B cell (primary cell): Measurements from ENCODE around the gene FFAR3. TPM values are rescaled to one million over a fixed set of nuclear protein-coding genes. Genes with fewer than 3 reads are reported as not detected.

Source experiments
- ATAC-seq: fragments of 200-7000 bp; cut with Tn5 transposase; one replicate; pipeline ENCODE4 v1.10.0; 2021; ENCODE audit warnings: low read depth, mild to moderate bottlenecking, moderate number of reproducible peaks, moderate library complexity
- CTCF ChIA-PET: fragments of 350-600 bp; sonication (Branson Sonifier 250); formaldehyde crosslinking; loops from one replicate; lab custom pipeline; 2021; ENCODE audit warnings: antibody characterized with exemption, inconsistent platforms; lab: Charles Lee
- POLR2A ChIA-PET: fragments of 350-600 bp; sonication (Branson Sonifier 250); formaldehyde crosslinking; loops from one replicate; lab custom pipeline; 2021; ENCODE audit warnings: antibody characterized with exemption; lab: Charles Lee
- DNase-seq: peaks from one replicate; pipeline ENCODE4 v3.0.0; 2013
- H2AFZ ChIP-seq: 2 replicates; pipeline ENCODE4 v1.6.1; 2012; ENCODE audit warnings: mild to moderate bottlenecking, low read depth, low read length; ENCODE audit not compliant: insufficient read depth, poor library complexity, severe bottlenecking
- H3K27ac ChIP-seq, 2 donors: 1 replicate in 1 of 2; 2 replicates in 1 of 2; pipeline ENCODE4 v1.5.1; 2012 to 2013; ENCODE audit warnings: low read length in 2 of 2, mild to moderate bottlenecking in 2 of 2, moderate library complexity in 1 of 2
- H3K27me3 ChIP-seq, 4 experiments: fragments of 200-600 bp in 1 of 4; sonication (generic) in 1 of 4; replicated peaks in 1 of 4; 1 replicate in 2 of 4; 2 replicates in 2 of 4; pipeline versions ENCODE4 v1.6.1 to v1.7.0; 2013 to 2016; ENCODE audit warnings: low read length in 3 of 4, mild to moderate bottlenecking in 2 of 4, mixed read lengths in 1 of 4, moderate library complexity in 1 of 4; ENCODE audit not compliant: insufficient read depth in 4 of 4, control insufficient read depth in 3 of 4; ENCODE audit errors: control extremely low read depth in 1 of 4
- H3K36me3 ChIP-seq, 2 experiments: replicated peaks in 1 of 2; 1 replicate in 1 of 2; 2 replicates in 1 of 2; pipeline versions ENCODE4 v1.6.1 to v1.7.1; 2013; ENCODE audit warnings: low read length in 1 of 2; ENCODE audit not compliant: insufficient read depth in 2 of 2, control insufficient read depth in 1 of 2; ENCODE audit errors: control extremely low read depth in 1 of 2, extremely low read depth in 1 of 2
- H3K4me1 ChIP-seq, 2 donors: fragments of 200-600 bp in 1 of 2; sonication (generic) in 1 of 2; 1 replicate in 1 of 2; 2 replicates in 1 of 2; pipeline versions ENCODE4 v1.5.1 to v1.6.1; 2013 to 2017; ENCODE audit warnings: low read length in 2 of 2; ENCODE audit not compliant: control insufficient read depth in 2 of 2, insufficient read depth in 2 of 2
- H3K4me2 ChIP-seq: replicated peaks from 2 replicates; pipeline ENCODE3; 2012; ENCODE audit warnings: mild to moderate bottlenecking, low read depth, low read length; ENCODE audit not compliant: poor library complexity, severe bottlenecking
- H3K4me3 ChIP-seq, 5 experiments: fragments of 200-600 bp in 1 of 5; sonication (generic) in 1 of 5; 1 replicate in 3 of 5; 2 replicates in 2 of 5; pipeline versions ENCODE4 v1.5.1 to v1.7.0; 2011 to 2016; ENCODE audit warnings: low read length in 4 of 5, mild to moderate bottlenecking in 4 of 5, low read depth in 2 of 5, control low read depth in 1 of 5, moderate library complexity in 1 of 5; ENCODE audit not compliant: insufficient read depth in 1 of 5; ENCODE audit errors: control extremely low read depth in 1 of 5, extremely low read depth in 1 of 5
- H3K79me2 ChIP-seq: fragments of 200-600 bp; sonication (generic); one replicate; pipeline ENCODE4 v1.6.0; 2016; ENCODE audit warnings: low read length; ENCODE audit not compliant: control insufficient read depth, insufficient read depth
- H3K9ac ChIP-seq: fragments of 200-600 bp; sonication (generic); 2 replicates; pipeline ENCODE4 v1.6.1; 2017; ENCODE audit warnings: mild to moderate bottlenecking, low read length, moderate library complexity
- H3K9me3 ChIP-seq, 3 donors: one replicate each; pipeline versions ENCODE4 v1.6.1 to v1.7.1; 2013; ENCODE audit warnings: low read length in 2 of 3; ENCODE audit not compliant: control insufficient read depth in 2 of 3, insufficient read depth in 1 of 3; ENCODE audit errors: control extremely low read depth in 1 of 3
- H4K20me1 ChIP-seq: 2 replicates; pipeline ENCODE4 v1.6.0; 2012; ENCODE audit warnings: mild to moderate bottlenecking, low read length; ENCODE audit not compliant: insufficient read depth, control insufficient read depth, poor library complexity, severe bottlenecking
- H3K27ac Mint-ChIP-seq: one replicate; pipeline ENCODE4 v1.8.0; 2021; ENCODE audit warnings: mixed read lengths
- H3K27me3 Mint-ChIP-seq: one replicate; pipeline ENCODE4 v1.8.0; 2021; ENCODE audit warnings: mixed read lengths
- H3K4me1 Mint-ChIP-seq: one replicate; pipeline ENCODE4 v1.8.0; 2021; ENCODE audit warnings: mixed read lengths
- H3K4me3 Mint-ChIP-seq: one replicate; pipeline ENCODE4 v1.8.0; 2021; ENCODE audit warnings: mixed read lengths
- H3K9me3 Mint-ChIP-seq: one replicate; pipeline ENCODE4 v1.8.0; 2022; ENCODE audit warnings: mixed read lengths; ENCODE audit not compliant: insufficient read depth
- EZH2 ChIP-seq: IDR thresholded peaks from 2 replicates; pipeline ENCODE4 v1.6.1; 2012; ENCODE audit warnings: borderline replicate concordance, low read depth, mild to moderate bottlenecking, moderate library complexity, low read length; ENCODE audit not compliant: insufficient read depth, poor library complexity, severe bottlenecking
- WGBS: methylation state at CpG from one replicate; pipeline ENCODE4 v1.1.5; 2013; ENCODE audit warnings: missing lambda C conversion rate; ENCODE audit not compliant: insufficient coverage; 5-methylcytosine and 5-hydroxymethylcytosine counted together
- intact Hi-C: fragments of 100-400 bp; cut with micrococcal nuclease; formaldehyde crosslinking; loops from one replicate; pipeline ENCODE4 v1.10.0; 2022
- polyA plus RNA-seq: library from polyadenylated mRNA; depleted of rRNA; stranded (reverse); fragments of >200 nt; gene quantifications from 2 replicates; pipeline ENCODE4 v1.2.3, GENCODE V29; 2012
- total RNA-seq, 2 donors: library from RNA; stranded (reverse); fragments of 120-200 nt in 1 of 2; gene quantifications; 1 replicate in 1 of 2; 2 replicates in 1 of 2; pipeline versions ENCODE4 v1.2.3 to v1.2.4, GENCODE V29; 2013 to 2022
- TF ChIP-seq, protein P1 (sequence below): fragments of 200-600 bp; IDR thresholded peaks from one replicate; pipeline ENCODE4 v1.8.0; 2022; ENCODE audit warnings: antibody characterized with exemption, mild to moderate bottlenecking

Gene FFAR3
- total and polyA plus RNA-seq, 2 donors (not counting 1 experiment from before 2014, with no cell fraction given): 0.63 TPM; not detected in 1

GRCh38 chr19:35363711-35364425, 5.6 kb downstream of the FFAR3 start:
- peaks cover 0 to 8% (median 0%) of the 10 kb centered on the region in 4 experiments for H3K27me3 ChIP-seq
- no peak overlapping the region for H3K9ac ChIP-seq
- no peak overlapping the region for H3K4me3 Mint-ChIP-seq
- intact Hi-C loops: no loop called here
- peaks cover 0 to 1% (median 0%) of the 10 kb centered on the region in 3 donors for H3K9me3 ChIP-seq
- H3K27ac ChIP-seq: no peak overlapping the region
- H2AFZ ChIP-seq: no peak overlapping the region
- WGBS: 93% methylated on average over 16 of the region's 19 CpGs
- ATAC-seq (no peak), DNase-seq (no peak)
- no peaks in the 10 kb centered on the region for H3K9me3 Mint-ChIP-seq
- H3K4me3 ChIP-seq: no peak overlapping the region
- ChIA-PET CTCF (no interaction called here), POLR2A (no interaction called here)
- TF ChIP-seq, protein P1, sequence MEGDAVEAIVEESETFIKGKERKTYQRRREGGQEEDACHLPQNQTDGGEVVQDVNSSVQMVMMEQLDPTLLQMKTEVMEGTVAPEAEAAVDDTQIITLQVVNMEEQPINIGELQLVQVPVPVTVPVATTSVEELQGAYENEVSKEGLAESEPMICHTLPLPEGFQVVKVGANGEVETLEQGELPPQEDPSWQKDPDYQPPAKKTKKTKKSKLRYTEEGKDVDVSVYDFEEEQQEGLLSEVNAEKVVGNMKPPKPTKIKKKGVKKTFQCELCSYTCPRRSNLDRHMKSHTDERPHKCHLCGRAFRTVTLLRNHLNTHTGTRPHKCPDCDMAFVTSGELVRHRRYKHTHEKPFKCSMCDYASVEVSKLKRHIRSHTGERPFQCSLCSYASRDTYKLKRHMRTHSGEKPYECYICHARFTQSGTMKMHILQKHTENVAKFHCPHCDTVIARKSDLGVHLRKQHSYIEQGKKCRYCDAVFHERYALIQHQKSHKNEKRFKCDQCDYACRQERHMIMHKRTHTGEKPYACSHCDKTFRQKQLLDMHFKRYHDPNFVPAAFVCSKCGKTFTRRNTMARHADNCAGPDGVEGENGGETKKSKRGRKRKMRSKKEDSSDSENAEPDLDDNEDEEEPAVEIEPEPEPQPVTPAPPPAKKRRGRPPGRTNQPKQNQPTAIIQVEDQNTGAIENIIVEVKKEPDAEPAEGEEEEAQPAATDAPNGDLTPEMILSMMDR: no peak
- TF ChIP-seq EZH2: no peak
- peaks cover 3% of the 10 kb centered on the region for H3K27me3 Mint-ChIP-seq
- no peaks in the 10 kb centered on the region for H3K4me1 ChIP-seq
- no peaks in the 10 kb centered on the region for H3K4me1 Mint-ChIP-seq
- H3K36me3 ChIP-seq: no peaks in the 10 kb centered on the region
- H3K4me2 ChIP-seq: no peak overlapping the region
- H3K79me2 ChIP-seq: no peaks in the 10 kb centered on the region
- no peak overlapping the region for H3K27ac Mint-ChIP-seq
- no peaks in the 10 kb centered on the region for H4K20me1 ChIP-seq

DNA sequence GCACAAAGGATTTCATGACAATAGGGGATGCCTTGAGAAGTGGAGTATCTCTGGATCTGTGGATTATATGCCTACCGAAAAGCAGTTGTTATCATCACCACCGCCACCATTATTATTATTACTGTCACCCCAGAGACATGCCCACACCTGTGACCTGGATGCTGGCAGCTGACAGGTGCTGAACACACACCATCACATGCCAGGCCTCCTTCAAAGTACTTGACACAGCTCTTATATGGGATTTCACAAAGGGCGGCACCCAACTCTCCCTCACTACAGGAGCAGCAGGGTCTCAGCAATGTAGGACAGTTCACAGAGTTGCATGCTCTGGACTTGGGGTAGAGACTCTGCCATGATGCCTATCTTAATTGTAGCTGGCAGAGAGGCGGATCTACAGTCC, 7.0 kb downstream of the FFAR3 start:
- H2AFZ ChIP-seq: no peak overlapping the region
- no peak overlapping the region for H3K4me3 ChIP-seq
- ChIA-PET POLR2A (no interaction called here), CTCF (no interaction called here)
- no peak overlapping the region for H3K27ac Mint-ChIP-seq
- no peaks in the 10 kb centered on the region for H4K20me1 ChIP-seq
- no peaks in the 10 kb centered on the region for H3K9me3 Mint-ChIP-seq
- no peaks in the 10 kb centered on the region for H3K4me1 Mint-ChIP-seq
- ATAC-seq (no peak), DNase-seq (no peak)
- H3K4me1 ChIP-seq: no peaks in the 10 kb centered on the region
- H3K27me3 Mint-ChIP-seq: peaks cover 3% of the 10 kb centered on the region
- 100% methylated on average over 2 of the region's 4 CpGs for WGBS
- H3K27ac ChIP-seq: no peak overlapping the region
- H3K36me3 ChIP-seq: no peaks in the 10 kb centered on the region
- H3K9me3 ChIP-seq: peaks cover 0 to 5% (median 1%) of the 10 kb centered on the region in 3 donors
- intact Hi-C loops: no loop called here
- no peak overlapping the region for H3K9ac ChIP-seq
- no peak overlapping the region for H3K4me3 Mint-ChIP-seq
- no peak for TF ChIP-seq EZH2
- TF ChIP-seq, protein P1: no peak
- H3K79me2 ChIP-seq: no peaks in the 10 kb centered on the region
- H3K27me3 ChIP-seq: peaks cover 0 to 8% (median 0%) of the 10 kb centered on the region in 4 experiments
- H3K4me2 ChIP-seq: no peak overlapping the region
